ENCODE measurements around the gene TSLP.

Gene TSLP

DNA sequence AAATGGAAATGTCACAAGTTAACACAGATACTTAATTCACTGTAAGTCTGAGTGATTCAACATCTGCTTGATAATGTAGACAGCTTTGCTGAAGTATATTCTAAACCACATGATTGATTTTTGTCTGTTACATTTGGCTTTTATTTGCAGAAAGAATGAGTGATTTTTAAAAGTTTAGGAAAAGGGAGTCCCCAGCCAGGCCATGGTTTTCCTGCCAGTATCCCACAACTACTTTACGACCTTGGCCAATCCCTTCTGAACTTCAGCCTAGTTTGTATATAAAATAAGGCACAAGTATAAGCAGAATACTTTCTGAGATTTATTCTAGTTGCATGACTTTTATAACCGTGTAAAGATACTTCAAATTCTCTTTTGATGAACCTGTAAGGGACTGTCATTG, 47.7 kb downstream of the TSLP start:
- Histone ChIP-seq H3K9ac (ENCODE audit: low read depth in 1 of 2, low read length in 2 of 2) (no peak overlapping the region), H3K36me3 (ENCODE audit: control insufficient read depth in 2 of 2, insufficient read depth in 2 of 2, low read length in 2 of 2) (peaks cover 34 to 40% of the 10 kb centered on the region in 2 donors), H3K4me1 (ENCODE audit: control insufficient read depth in 2 of 2, insufficient read depth in 2 of 2, low read length in 2 of 2) (no peaks in the 10 kb centered on the region), H3K27ac (ENCODE audit: low read depth in 2 of 2, low read length in 2 of 2) (no peak overlapping the region), H3K27me3 (ENCODE audit: control insufficient read depth in 2 of 2, insufficient read depth in 2 of 2, low read length in 2 of 2) (no peaks in the 10 kb centered on the region), H3K4me3 (ENCODE audit: low read length in 2 of 2) (no peak overlapping the region), H3K9me3 (ENCODE audit: control insufficient read depth in 2 of 2, low read length in 2 of 2) (no peaks in the 10 kb centered on the region)

DNA sequence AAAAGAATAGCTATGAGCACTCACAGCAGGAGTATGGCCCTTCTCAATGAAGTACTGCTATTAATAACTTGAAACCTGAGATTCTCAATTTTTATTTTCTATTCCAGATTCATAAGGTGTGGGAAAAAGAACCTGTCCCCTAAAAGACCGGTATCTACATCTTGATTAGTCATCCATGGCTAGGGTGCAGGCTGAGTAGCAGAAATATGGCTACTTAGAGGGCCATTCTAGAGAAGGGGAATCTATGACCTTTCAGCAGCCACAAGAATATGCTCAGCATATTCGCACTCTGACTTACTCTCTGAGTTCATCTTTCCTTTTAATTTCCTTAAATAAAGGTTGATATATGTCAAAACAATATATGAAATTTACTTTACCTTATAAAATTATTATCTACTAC, 48.3 kb downstream of the TSLP start:
- Histone ChIP-seq H3K9me3 (ENCODE audit: control insufficient read depth in 2 of 2, low read length in 2 of 2) (no peaks in the 10 kb centered on the region), H3K27me3 (ENCODE audit: control insufficient read depth in 2 of 2, insufficient read depth in 2 of 2, low read length in 2 of 2) (no peaks in the 10 kb centered on the region), H3K4me3 (ENCODE audit: low read length in 2 of 2) (no peak overlapping the region), H3K9ac (ENCODE audit: low read depth in 1 of 2, low read length in 2 of 2) (no peak overlapping the region), H3K36me3 (ENCODE audit: control insufficient read depth in 2 of 2, insufficient read depth in 2 of 2, low read length in 2 of 2) (peaks cover 32 to 41% of the 10 kb centered on the region in 2 donors), H3K4me1 (ENCODE audit: control insufficient read depth in 2 of 2, insufficient read depth in 2 of 2, low read length in 2 of 2) (no peaks in the 10 kb centered on the region), H3K27ac (ENCODE audit: low read depth in 2 of 2, low read length in 2 of 2) (no peak overlapping the region)

DNA sequence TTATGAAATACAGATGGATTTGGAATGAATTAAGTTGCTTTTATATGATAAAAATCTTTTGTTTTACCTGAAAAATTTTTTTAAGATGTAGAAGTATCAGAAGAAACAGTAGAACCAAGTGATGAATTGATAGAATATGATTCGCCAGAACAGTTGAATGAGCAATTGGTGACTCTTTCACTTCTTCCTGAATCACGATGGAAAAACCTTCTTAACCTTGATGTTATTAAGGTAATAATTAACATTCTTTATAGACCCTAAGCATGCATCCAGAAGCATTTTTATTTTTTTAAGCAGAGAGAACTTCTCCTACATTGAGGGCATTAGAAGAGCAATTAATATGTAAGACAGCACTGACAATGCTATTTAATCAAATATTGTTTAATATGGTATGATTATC, 49.4 kb downstream of the TSLP start:
- Histone ChIP-seq H3K4me1 (ENCODE audit: control insufficient read depth in 2 of 2, insufficient read depth in 2 of 2, low read length in 2 of 2) (no peaks in the 10 kb centered on the region), H3K9me3 (ENCODE audit: control insufficient read depth in 2 of 2, low read length in 2 of 2) (no peaks in the 10 kb centered on the region), H3K36me3 (ENCODE audit: control insufficient read depth in 2 of 2, insufficient read depth in 2 of 2, low read length in 2 of 2) (peaks cover 40 to 42% of the 10 kb centered on the region in 2 donors), H3K4me3 (ENCODE audit: low read length in 2 of 2) (no peak overlapping the region), H3K27ac (ENCODE audit: low read depth in 2 of 2, low read length in 2 of 2) (no peak overlapping the region), H3K27me3 (ENCODE audit: control insufficient read depth in 2 of 2, insufficient read depth in 2 of 2, low read length in 2 of 2) (no peaks in the 10 kb centered on the region), H3K9ac (ENCODE audit: low read depth in 1 of 2, low read length in 2 of 2) (no peak overlapping the region)

DNA sequence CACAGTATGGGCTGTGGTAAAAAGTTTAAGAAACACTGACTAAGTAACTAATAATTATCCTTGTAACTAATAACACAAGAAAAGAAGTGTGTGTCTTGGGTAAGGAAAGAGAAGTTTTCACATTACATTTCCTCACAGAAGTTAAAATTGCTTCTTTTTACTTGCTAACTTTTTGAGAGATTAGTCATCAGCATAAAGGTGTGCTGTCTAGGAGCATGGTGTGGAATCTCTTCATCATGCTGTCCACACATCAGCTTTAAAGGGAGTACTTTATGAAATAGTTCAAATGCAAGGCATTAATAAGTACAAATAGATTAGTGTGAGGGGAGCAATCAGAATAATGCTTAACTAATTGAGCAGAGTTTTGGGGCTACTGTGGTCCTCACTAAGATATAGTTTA, 50.4 kb downstream of the TSLP start:
- Histone ChIP-seq H3K27ac (ENCODE audit: low read depth in 2 of 2, low read length in 2 of 2) (no peak overlapping the region), H3K4me1 (ENCODE audit: control insufficient read depth in 2 of 2, insufficient read depth in 2 of 2, low read length in 2 of 2) (no peaks in the 10 kb centered on the region), H3K9me3 (ENCODE audit: control insufficient read depth in 2 of 2, low read length in 2 of 2) (no peaks in the 10 kb centered on the region)

DNA sequence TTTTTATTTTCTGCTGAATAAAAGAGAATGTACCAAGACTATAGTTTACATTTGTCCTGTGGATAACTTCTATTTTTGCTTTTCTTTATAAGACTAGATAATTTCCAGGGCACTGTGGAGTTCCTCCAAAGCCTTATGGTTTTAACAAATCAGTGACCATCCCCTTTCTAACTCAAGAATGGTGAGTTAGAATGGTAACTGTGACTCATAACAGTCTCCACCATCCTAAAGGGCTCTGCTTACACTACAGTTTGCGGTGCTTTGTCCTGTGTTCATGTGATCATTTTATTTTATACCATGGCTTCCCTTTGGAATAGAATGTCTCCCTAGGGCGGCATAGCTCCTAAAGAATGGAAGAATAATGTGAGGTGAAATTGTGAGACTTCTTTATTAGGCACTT, 50.9 kb downstream of the TSLP start:
- Histone ChIP-seq H3K27ac (ENCODE audit: low read depth in 2 of 2, low read length in 2 of 2) (no peak overlapping the region), H3K9me3 (ENCODE audit: control insufficient read depth in 2 of 2, low read length in 2 of 2) (no peaks in the 10 kb centered on the region), H3K27me3 (ENCODE audit: control insufficient read depth in 2 of 2, insufficient read depth in 2 of 2, low read length in 2 of 2) (no peaks in the 10 kb centered on the region), H3K36me3 (ENCODE audit: control insufficient read depth in 2 of 2, insufficient read depth in 2 of 2, low read length in 2 of 2) (peaks cover 40 to 51% of the 10 kb centered on the region in 2 donors), H3K9ac (ENCODE audit: low read depth in 1 of 2, low read length in 2 of 2) (no peak overlapping the region), H3K4me1 (ENCODE audit: control insufficient read depth in 2 of 2, insufficient read depth in 2 of 2, low read length in 2 of 2) (no peaks in the 10 kb centered on the region), H3K4me3 (ENCODE audit: low read length in 2 of 2) (no peak overlapping the region)

More for the DNA sequence above, 50.4 kb downstream of the TSLP start:
- no peak overlapping the region for H3K4me3 ChIP-seq (ENCODE audit: low read length in 2 of 2)
- no peak overlapping the region for H3K9ac ChIP-seq (ENCODE audit: low read depth in 1 of 2, low read length in 2 of 2)
- peaks cover 40 to 48% of the 10 kb centered on the region in 2 donors for H3K36me3 ChIP-seq (ENCODE audit: control insufficient read depth in 2 of 2, insufficient read depth in 2 of 2, low read length in 2 of 2)
- H3K27me3 ChIP-seq (ENCODE audit: control insufficient read depth in 2 of 2, insufficient read depth in 2 of 2, low read length in 2 of 2), result no peaks in the 10 kb centered on the region

DNA sequence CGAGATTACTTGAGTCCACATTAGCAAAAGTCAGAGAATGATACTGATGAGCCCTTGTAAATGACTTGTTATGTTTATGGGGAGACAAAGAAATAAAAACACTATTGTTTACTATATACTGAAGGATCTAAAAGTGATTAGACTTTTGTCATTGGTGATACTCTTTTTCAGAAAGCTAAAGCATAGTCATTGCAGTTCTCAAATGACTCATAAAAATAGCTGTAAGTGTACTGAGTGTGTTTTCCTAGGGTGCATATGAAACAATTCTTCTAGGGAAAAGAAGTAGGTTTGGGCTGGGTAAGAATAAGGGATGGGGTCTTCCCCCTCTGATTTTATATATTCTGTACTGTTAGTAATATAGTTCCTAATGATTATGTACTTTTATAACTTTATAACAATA, 53.3 kb downstream of the TSLP start:
- Histone ChIP-seq H3K36me3 (ENCODE audit: control insufficient read depth in 2 of 2, insufficient read depth in 2 of 2, low read length in 2 of 2) (peaks cover 33 to 43% of the 10 kb centered on the region in 2 donors), H3K27me3 (ENCODE audit: control insufficient read depth in 2 of 2, insufficient read depth in 2 of 2, low read length in 2 of 2) (no peaks in the 10 kb centered on the region)

DNA sequence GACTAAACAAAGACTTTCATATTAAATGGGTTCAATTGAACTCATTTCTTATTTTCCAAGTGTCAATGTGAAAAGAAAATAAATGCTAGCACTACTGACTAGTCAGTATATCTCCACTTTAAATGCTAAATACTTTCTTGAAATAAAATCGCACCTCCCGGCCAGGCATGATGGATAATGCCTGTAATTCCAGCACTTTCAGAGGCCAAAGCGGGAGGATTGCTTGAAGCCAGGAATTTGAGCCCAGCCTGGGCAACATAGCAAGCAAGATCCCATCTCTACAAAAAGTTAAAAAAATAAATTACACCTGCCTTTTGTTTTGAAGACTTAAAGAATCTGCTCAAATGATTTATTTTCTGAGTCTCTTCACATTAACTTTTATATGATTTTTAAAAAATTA, 55.4 kb downstream of the TSLP start:
- Histone ChIP-seq H3K4me3 (ENCODE audit: low read length in 2 of 2) (no peak overlapping the region), H3K27ac (ENCODE audit: low read depth in 2 of 2, low read length in 2 of 2) (no peak overlapping the region), H3K9me3 (ENCODE audit: control insufficient read depth in 2 of 2, low read length in 2 of 2) (no peaks in the 10 kb centered on the region), H3K27me3 (ENCODE audit: control insufficient read depth in 2 of 2, insufficient read depth in 2 of 2, low read length in 2 of 2) (no peaks in the 10 kb centered on the region), H3K36me3 (ENCODE audit: control insufficient read depth in 2 of 2, insufficient read depth in 2 of 2, low read length in 2 of 2) (peaks cover 18 to 30% of the 10 kb centered on the region in 2 donors), H3K9ac (ENCODE audit: low read depth in 1 of 2, low read length in 2 of 2) (no peak overlapping the region), H3K4me1 (ENCODE audit: control insufficient read depth in 2 of 2, insufficient read depth in 2 of 2, low read length in 2 of 2) (no peaks in the 10 kb centered on the region)

More for the DNA sequence above, 53.3 kb downstream of the TSLP start:
- Histone ChIP-seq H3K27ac (ENCODE audit: low read depth in 2 of 2, low read length in 2 of 2) (no peak overlapping the region), H3K4me3 (ENCODE audit: low read length in 2 of 2) (no peak overlapping the region), H3K9me3 (ENCODE audit: control insufficient read depth in 2 of 2, low read length in 2 of 2) (no peaks in the 10 kb centered on the region), H3K9ac (ENCODE audit: low read depth in 1 of 2, low read length in 2 of 2) (no peak overlapping the region), H3K4me1 (ENCODE audit: control insufficient read depth in 2 of 2, insufficient read depth in 2 of 2, low read length in 2 of 2) (no peaks in the 10 kb centered on the region)
